ENCODE measurements around the gene NSMCE1.

The NSMCE1 gene

DNA sequence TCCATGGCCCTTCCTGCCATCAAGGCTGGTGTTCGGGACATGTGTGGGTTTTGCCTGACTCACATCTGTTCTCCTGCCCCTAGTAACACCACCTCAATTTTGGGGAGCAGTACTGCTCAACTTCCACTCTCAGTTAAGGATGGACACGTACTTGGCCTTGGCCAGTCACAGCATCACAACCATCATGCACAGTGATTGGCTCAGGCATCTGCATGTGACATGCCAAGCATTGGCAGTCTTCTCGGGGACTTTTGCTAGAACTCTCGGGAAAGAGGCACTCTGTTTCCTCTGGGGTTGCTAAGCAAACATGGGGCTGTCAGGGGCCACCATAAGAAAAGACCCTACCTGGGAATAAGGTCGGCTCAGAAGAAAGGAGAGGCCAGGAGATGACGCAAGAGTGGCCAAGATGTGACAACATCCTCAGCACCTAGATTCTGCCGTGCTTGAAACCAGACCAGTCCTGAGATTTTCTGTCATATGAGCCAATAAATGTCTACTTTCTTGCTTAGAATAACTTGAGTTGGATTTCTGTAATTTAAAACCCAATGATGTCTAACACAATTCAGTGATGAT, 77.1 kb downstream of the NSMCE1 start:
- no peak for DNase-seq
- in situ Hi-C loops (cut with HindIII; ENCODE audit: low pct_ligation_motif_present, low pct_unique_long_range_greater_than_20kb, low sequenced_read_pairs) = no loop called here

DNA sequence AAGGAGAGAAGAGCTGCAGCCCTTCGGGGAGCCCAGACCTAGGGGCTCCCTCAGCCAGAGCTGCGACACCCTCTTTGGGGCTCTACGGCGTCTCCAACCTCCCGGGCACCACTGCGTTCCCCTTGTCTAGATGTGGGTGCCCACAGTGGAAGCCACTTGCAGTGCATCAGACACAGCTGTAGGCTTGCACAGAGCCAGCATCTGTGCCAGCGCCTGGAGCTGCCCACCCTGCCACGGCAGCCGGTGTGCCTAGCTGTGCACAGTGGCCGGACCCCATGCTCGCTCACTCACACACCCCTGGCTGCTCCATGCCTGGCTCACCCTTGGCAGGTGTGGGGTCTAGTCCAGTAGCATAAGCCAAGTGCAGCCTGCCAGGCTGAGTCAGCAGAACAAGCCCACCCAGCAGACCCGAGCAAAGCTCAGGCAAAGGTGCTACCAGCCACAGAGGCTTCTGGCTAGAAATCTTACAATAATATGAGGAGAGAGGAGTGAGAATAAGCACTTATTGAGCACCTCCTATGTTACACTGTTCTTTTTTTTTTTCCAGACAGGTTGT, 78.2 kb downstream of the NSMCE1 start:
- in situ Hi-C loops (cut with HindIII; ENCODE audit: low pct_ligation_motif_present, low pct_unique_long_range_greater_than_20kb, low sequenced_read_pairs) = no loop called here

DNA sequence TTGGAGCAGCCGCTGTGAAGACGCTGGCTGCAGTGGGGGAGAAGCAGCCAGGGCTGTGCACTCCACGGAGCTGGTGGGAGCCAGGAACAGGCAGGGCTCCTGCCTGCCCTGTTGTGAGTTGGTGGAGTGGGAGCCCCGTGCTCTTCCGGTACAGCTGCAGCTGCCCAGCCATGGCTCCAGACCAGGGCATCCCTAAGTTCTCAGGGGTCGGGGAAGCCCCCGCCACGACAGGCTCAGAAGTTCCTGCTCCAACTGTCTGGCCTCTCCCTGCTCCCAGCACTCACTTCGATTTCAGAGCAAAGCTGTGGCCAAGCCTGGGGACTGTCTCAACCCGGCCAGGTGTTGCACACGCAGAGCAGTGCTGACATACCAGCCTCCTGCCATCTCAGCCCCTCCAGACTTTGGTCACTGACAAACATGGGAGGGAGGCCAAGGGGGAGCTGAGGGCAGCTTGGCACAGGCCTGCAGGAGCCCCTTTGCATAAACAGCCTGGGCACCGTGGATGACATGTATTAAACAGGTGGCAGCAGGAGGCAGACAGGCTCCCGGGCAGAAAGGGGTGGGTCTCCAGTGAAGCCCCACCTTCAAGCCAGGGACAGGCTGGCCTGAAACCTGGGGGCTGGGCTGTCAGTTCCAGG, 79.1 kb downstream of the NSMCE1 start:
- in situ Hi-C loops (cut with HindIII; ENCODE audit: low pct_ligation_motif_present, low pct_unique_long_range_greater_than_20kb, low sequenced_read_pairs) = no loop called here
- DNase-seq = no peak

More for the DNA sequence above, 78.2 kb downstream of the NSMCE1 start:
- DNase-seq = no peak

DNA sequence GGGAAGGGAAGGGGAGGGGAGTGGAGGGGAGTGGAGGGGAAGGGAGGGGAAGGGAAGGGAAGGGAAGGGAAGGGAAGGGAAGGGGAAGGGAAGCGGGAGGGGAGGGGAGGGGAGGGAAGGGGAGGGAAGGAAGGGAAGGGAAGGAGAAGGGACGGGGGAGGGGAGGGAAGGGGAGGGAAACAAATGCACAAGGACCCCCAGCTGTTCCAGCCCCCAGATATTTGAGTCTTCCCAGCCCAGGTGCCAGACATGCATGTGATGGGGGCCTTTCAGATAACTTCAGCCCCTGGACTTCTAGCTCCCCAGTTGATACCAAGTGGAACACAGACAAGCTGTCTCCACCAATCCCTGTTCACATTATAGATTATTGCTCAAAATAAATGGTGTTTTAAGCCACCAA, 79.9 kb downstream of the NSMCE1 start:
- no peak for DNase-seq
- in situ Hi-C loops (cut with HindIII; ENCODE audit: low pct_ligation_motif_present, low pct_unique_long_range_greater_than_20kb, low sequenced_read_pairs) = no loop called here

DNA sequence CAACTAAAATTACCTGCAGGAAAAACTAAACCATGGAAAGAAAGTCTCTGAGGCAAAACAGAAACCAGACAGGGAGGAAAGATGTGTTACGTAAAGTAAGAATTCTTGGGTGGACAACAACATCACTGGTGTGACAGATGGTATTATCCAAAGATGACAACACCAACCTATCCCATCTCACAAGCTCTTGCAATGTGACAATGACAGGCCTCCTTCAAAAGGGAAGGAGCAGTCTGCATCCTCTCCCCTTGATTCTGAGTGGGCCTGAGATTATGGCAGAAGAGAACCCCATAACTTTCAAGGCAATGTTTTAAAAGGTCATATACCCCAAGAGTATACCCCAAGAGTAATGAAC, 82.8 kb downstream of the NSMCE1 start:
- no peak for DNase-seq
- in situ Hi-C loops (cut with HindIII; ENCODE audit: low pct_ligation_motif_present, low pct_unique_long_range_greater_than_20kb, low sequenced_read_pairs) = no loop called here

- DNase-seq = no peak
- in situ Hi-C loops (cut with HindIII; ENCODE audit: low pct_ligation_motif_present, low pct_unique_long_range_greater_than_20kb, low sequenced_read_pairs) = no loop called here
These were observed 85.6 kb downstream of the NSMCE1 start for GRCh38 chr16:27182906-27183405.

GRCh38 chr16:27181019-27181790, 87.4 kb downstream of the NSMCE1 start:
- DNase-seq = no peak
- in situ Hi-C loops (cut with HindIII; ENCODE audit: low pct_ligation_motif_present, low pct_unique_long_range_greater_than_20kb, low sequenced_read_pairs) = no loop called here

DNA sequence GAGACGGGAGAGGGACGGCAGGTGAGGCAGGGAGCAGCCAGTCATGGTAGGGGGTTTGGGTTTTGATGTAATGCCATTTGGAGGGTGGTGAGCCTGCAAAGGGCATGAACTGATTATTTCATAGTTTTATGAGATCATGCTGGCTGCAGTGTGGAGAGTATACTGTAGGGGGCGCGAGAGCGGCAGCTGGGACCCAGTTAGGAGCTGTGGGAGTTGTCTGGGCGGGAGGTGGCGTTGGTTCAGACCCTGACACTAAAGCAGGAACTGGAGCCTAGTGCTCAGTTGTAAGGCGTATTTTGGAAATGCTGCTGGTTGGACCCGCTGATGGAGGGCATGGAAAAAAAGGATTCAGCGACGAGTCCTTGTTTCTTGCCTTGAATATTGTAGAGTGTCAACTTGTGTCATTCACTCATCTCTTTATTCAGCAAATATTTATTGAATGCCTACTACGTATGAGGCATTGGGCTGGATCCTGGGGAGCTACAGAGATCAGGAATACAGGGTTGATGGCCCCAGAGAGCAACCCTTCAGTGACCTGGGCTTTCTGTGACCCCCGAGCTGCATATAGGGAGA, 89.0 kb downstream of the NSMCE1 start:
- DNase-seq = peak; percentile 79
- in situ Hi-C loops (cut with HindIII; ENCODE audit: low pct_ligation_motif_present, low pct_unique_long_range_greater_than_20kb, low sequenced_read_pairs) = no loop called here

DNA sequence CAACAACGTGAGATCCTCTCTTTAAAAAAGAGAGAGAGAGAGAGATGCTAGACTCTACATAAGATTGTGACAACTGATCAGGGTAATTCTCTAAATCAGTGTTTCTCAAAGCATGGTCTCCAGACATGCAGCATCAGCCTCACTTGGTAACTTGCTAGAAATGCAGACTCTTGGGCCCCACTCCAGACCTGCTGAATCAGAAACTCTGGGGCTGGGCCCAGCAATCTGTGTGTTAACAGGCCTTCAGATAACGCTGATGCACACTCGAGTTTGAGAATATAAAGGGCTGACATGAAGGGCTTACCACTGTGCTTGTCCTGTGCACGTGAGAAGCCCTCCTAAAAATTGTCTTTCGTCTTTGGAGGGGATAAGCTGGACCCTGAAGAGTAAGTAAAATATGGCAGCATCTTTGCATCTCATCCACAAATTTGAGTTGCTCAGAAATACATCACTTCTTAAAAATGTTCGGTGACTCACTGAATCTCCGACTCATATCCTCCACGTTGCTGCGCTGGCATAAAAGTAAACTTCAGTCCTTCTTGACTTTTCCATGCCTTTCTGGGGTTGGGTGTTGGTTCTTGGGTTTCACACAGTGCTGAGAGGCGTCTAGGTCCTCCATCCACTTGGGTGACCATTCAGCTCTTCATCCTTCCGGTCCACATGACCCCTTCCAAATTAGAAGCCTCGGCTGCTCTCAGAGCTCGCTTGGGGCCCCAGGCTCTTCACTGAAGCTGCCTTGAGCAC, 91.4 kb downstream of the NSMCE1 start:
- in situ Hi-C loops (cut with HindIII; ENCODE audit: low pct_ligation_motif_present, low pct_unique_long_range_greater_than_20kb, low sequenced_read_pairs) = no loop called here
- DNase-seq = peak; percentile 51

GRCh38 chr16:27175888-27176287, 92.7 kb downstream of the NSMCE1 start:
- in situ Hi-C loops (cut with HindIII; ENCODE audit: low pct_ligation_motif_present, low pct_unique_long_range_greater_than_20kb, low sequenced_read_pairs) = no loop called here
- no peak for DNase-seq

All from ACHN (cell line).